OCI-LY1 (cell line): ENCODE data around the gene RPRD2.

Experiments
- H2AFZ ChIP-seq: fragments of 200-600 bp; sonication (generic), shearing (Covaris generic); 2 replicates; pipeline ENCODE4 v1.6.0; 2014; ENCODE audit warnings: antibody characterized with exemption, mild to moderate bottlenecking, low read length
- H3F3A ChIP-seq: fragments of 200-600 bp; sonication (generic), shearing (Covaris generic); 2 replicates; pipeline ENCODE4 v1.6.0; 2014; ENCODE audit warnings: mild to moderate bottlenecking, antibody characterized with exemption, low read length, moderate library complexity; ENCODE audit not compliant: insufficient read depth
- H3K27ac ChIP-seq: fragments of 200-600 bp; sonication (generic); 2 replicates; pipeline ENCODE4 v1.5.1; 2014; ENCODE audit warnings: low read length, mixed run types, mild to moderate bottlenecking, low read depth; ENCODE audit not compliant: poor library complexity, severe bottlenecking
- H3K27me3 ChIP-seq: fragments of 200-600 bp; sonication (generic); 2 replicates; pipeline ENCODE4 v1.6.0; 2014; ENCODE audit warnings: antibody characterized with exemption, mild to moderate bottlenecking, low read length, moderate library complexity; ENCODE audit not compliant: insufficient read depth
- H3K36me3 ChIP-seq: fragments of 200-600 bp; sonication (generic); 2 replicates; pipeline ENCODE4 v1.6.1; 2014; ENCODE audit warnings: mild to moderate bottlenecking, antibody characterized with exemption, low read length, moderate library complexity, mixed read lengths; ENCODE audit not compliant: insufficient read depth
- H3K4me1 ChIP-seq: fragments of 200-600 bp; sonication (generic); 2 replicates; pipeline ENCODE4 v1.5.1; 2014; ENCODE audit warnings: mild to moderate bottlenecking, low read length, moderate library complexity; ENCODE audit not compliant: insufficient read depth, severe bottlenecking
- H3K4me2 ChIP-seq: fragments of 200-600 bp; sonication (generic), shearing (Covaris generic); 2 replicates; pipeline ENCODE4 v1.6.1; 2014; ENCODE audit warnings: low read length
- H3K4me3 ChIP-seq: fragments of 200-600 bp; sonication (generic); 2 replicates; pipeline ENCODE4 v1.5.1; 2014; ENCODE audit warnings: low read length, low read depth, mild to moderate bottlenecking, mixed read lengths; ENCODE audit not compliant: poor library complexity, severe bottlenecking
- H3K79me2 ChIP-seq: fragments of 200-600 bp; shearing (Covaris generic); 2 replicates; pipeline ENCODE4 v1.6.1; 2016; ENCODE audit warnings: mixed run types, low read length, mixed read lengths; ENCODE audit not compliant: insufficient read depth
- H3K9ac ChIP-seq: fragments of 200-600 bp; sonication (generic), shearing (Covaris generic); 2 replicates; pipeline ENCODE4 v1.6.1; 2014; ENCODE audit warnings: mild to moderate bottlenecking, low read length, mixed read lengths
- H3K9me2 ChIP-seq: fragments of 200-600 bp; sonication (generic), shearing (Covaris generic); 2 replicates; pipeline ENCODE4 v1.6.1; 2014; ENCODE audit warnings: low read depth, mild to moderate bottlenecking, low read length, mixed read lengths
- H3K9me3 ChIP-seq: fragments of 200-600 bp; shearing (Covaris generic); 2 replicates; pipeline ENCODE4 v1.6.1; 2014; ENCODE audit warnings: low read length, mixed read lengths
- H4K20me1 ChIP-seq: fragments of 200-600 bp; sonication (generic), shearing (Covaris generic); 2 replicates; pipeline ENCODE4 v1.6.0; 2016; ENCODE audit warnings: mild to moderate bottlenecking, low read length; ENCODE audit not compliant: insufficient read depth
- EZH2 ChIP-seq: fragments of 200-600 bp; sonication (generic), shearing (Covaris generic); IDR thresholded peaks from 2 replicates; pipeline ENCODE4 v1.8.0; 2017; ENCODE audit warnings: borderline replicate concordance, mixed run types, mild to moderate bottlenecking, antibody characterized with exemption, low read length, moderate library complexity, mixed read lengths
- TF ChIP-seq, protein P1 (sequence below): fragments of 200-600 bp; sonication (generic), shearing (Covaris generic); IDR thresholded peaks from 2 replicates; pipeline ENCODE4 v1.5.1; 2017; ENCODE audit warnings: mild to moderate bottlenecking, antibody characterized with exemption, low read length, moderate library complexity, mixed read lengths

RPRD2 gene

DNA sequence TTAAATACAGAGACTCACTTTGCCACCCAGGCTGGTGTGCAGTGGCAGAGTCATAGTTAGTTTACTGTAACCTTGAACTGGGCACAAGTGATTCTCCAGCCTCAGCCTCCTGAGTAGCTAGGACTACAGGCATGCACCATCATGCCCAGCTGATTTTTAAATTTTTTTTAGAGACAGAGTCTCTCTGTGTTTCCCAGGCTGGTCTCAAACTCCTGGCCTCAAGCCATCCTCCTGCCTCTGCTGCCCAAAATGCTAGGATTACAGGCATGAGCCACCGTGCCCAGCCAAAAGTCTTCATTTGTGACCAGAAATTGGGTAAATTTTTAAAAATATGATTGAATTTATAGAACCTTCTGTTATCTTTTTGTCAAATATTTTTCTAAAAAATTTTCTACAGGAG lies 105.3 kb downstream of the RPRD2 start:
- H3K79me2 ChIP-seq, result no peaks in the 10 kb centered on the region
- H3K4me2 ChIP-seq, result no peak overlapping the region
- H3K4me3 ChIP-seq, result no peak overlapping the region
- H3K9me3 ChIP-seq, result no peaks in the 10 kb centered on the region
- no peak overlapping the region for H3K9ac ChIP-seq
- no peaks in the 10 kb centered on the region for H3K27me3 ChIP-seq
- H3K4me1 ChIP-seq, result no peaks in the 10 kb centered on the region
- no peak overlapping the region for H3K27ac ChIP-seq
- H3K9me2 ChIP-seq, result no peaks in the 10 kb centered on the region
- TF ChIP-seq, protein P1, sequence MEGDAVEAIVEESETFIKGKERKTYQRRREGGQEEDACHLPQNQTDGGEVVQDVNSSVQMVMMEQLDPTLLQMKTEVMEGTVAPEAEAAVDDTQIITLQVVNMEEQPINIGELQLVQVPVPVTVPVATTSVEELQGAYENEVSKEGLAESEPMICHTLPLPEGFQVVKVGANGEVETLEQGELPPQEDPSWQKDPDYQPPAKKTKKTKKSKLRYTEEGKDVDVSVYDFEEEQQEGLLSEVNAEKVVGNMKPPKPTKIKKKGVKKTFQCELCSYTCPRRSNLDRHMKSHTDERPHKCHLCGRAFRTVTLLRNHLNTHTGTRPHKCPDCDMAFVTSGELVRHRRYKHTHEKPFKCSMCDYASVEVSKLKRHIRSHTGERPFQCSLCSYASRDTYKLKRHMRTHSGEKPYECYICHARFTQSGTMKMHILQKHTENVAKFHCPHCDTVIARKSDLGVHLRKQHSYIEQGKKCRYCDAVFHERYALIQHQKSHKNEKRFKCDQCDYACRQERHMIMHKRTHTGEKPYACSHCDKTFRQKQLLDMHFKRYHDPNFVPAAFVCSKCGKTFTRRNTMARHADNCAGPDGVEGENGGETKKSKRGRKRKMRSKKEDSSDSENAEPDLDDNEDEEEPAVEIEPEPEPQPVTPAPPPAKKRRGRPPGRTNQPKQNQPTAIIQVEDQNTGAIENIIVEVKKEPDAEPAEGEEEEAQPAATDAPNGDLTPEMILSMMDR, result no peak
- TF ChIP-seq EZH2, result no peak
- H3K36me3 ChIP-seq, result peaks cover 69% of the 10 kb centered on the region
- H2AFZ ChIP-seq, result no peak overlapping the region
- H4K20me1 ChIP-seq, result no peaks in the 10 kb centered on the region
- H3F3A ChIP-seq, result no peaks in the 10 kb centered on the region

DNA sequence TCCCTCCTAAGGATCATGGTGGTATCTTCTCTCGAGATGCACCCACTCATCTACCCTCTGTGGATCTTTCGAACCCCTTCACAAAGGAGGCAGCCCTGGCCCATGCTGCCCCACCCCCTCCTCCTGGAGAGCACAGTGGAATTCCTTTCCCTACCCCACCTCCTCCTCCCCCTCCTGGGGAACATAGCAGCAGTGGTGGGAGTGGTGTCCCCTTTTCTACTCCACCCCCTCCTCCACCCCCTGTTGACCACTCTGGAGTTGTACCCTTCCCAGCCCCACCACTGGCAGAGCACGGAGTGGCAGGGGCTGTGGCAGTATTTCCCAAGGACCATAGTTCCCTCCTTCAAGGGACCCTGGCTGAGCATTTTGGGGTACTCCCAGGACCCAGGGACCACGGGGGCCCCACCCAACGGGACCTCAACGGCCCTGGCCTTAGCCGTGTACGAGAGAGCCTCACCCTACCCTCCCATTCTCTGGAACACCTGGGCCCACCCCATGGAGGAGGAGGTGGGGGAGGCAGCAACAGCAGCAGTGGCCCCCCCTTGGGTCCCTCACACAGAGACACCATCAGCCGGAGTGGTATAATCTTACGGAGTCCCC lies 108.8 kb downstream of the RPRD2 start:
- Histone ChIP-seq H3K9me2 (no peaks in the 10 kb centered on the region), H3K36me3 (peaks cover 44% of the 10 kb centered on the region), H3K4me3 (no peak overlapping the region), H2AFZ (no peak overlapping the region), H3K79me2 (no peaks in the 10 kb centered on the region), H3K27me3 (no peaks in the 10 kb centered on the region), H3K9ac (no peak overlapping the region), H4K20me1 (no peaks in the 10 kb centered on the region), H3K9me3 (no peaks in the 10 kb centered on the region), H3K27ac (no peak overlapping the region), H3K4me1 (no peaks in the 10 kb centered on the region), H3F3A (no peaks in the 10 kb centered on the region), H3K4me2 (no peak overlapping the region)
- no peak for TF ChIP-seq EZH2
- TF ChIP-seq, protein P1, result no peak

DNA sequence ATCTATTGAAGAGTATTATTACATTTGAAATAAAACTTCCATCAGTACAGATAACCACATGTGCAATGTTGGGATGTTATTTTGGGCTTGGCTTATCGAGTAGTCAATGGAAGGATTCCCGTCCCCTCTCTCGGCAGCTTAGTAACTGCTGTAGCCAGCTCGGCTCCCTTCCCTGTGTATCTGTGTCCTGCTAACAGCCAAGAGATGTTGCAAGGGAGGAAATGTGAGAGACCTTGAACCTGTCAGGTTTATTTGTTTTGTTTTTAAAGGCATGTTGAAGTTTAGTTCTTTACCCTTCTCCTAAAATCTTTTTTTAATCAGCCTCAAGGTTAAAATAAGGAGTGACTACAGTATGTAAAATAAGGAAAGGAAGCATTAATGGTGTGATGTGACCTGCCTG lies 109.7 kb downstream of the RPRD2 start:
- Histone ChIP-seq H3K4me1 (no peaks in the 10 kb centered on the region), H4K20me1 (no peaks in the 10 kb centered on the region), H3K4me3 (no peak overlapping the region), H3K27ac (no peak overlapping the region), H2AFZ (no peak overlapping the region), H3K79me2 (no peaks in the 10 kb centered on the region), H3K9me2 (no peaks in the 10 kb centered on the region), H3K9ac (no peak overlapping the region), H3F3A (no peaks in the 10 kb centered on the region), H3K4me2 (no peak overlapping the region), H3K27me3 (no peaks in the 10 kb centered on the region), H3K9me3 (no peaks in the 10 kb centered on the region), H3K36me3 (peaks cover 39% of the 10 kb centered on the region)
- TF ChIP-seq EZH2, result no peak
- TF ChIP-seq, protein P1, result no peak
